HL-60 (cell line): ENCODE data around the gene EDRF1.

Experiments used
- CTCF ChIP-seq: IDR thresholded peaks from one replicate; pipeline ENCODE4 v1.5.1; 2011; ENCODE audit warnings: low read length, control low read depth, inconsistent platforms; ENCODE audit not compliant: insufficient read depth
- POLR2AphosphoS5 ChIP-seq: IDR thresholded peaks from 2 replicates; pipeline ENCODE4 v1.6.1; 2012; ENCODE audit warnings: low read depth

- TF ChIP-seq CTCF (no peak), POLR2AphosphoS5 (no peak)
These were observed 27.3 kb upstream of the EDRF1 start for GRCh38 chr10:125692196-125692595.
